SIG-M5 (cell line): Measurements from ENCODE around the gene SPSB2.
"Not testable (repeated sequence)": the region's sequence is repeated elsewhere in the genome, so short reads cannot be mapped to it uniquely, and the experiment has no call there.

Experiments
- DNase-seq: peaks from one replicate; lab custom pipeline; 2025; lab: John Stamatoyannopoulos, UW

Gene SPSB2

GRCh38 chr12:6870304-6870703, 2.8 kb downstream of the SPSB2 start:
- DNase-seq = not testable (repeated sequence)

GRCh38 chr12:6869049-6870021, 3.8 kb downstream of the SPSB2 start:
- peak; percentile 12 for DNase-seq

GRCh38 chr12:6868211-6869048, 4.7 kb downstream of the SPSB2 start:
- no peak for DNase-seq

GRCh38 chr12:6867413-6868210, 5.5 kb downstream of the SPSB2 start, which contains the start of gene TPI1:
TSS of gene TPI1 (plus strand) at chr12:6867531. CDS start at chr12:6867567, 36 bp downstream.
- DNase-seq = no peak

- DNase-seq = no peak
Observed at GRCh38 chr12:6866920-6867412, 6.1 kb downstream of the SPSB2 start.

- DNase-seq = no peak
Observed at GRCh38 chr12:6866163-6866919, 6.8 kb downstream of the SPSB2 start.

- not testable (repeated sequence) for DNase-seq
Observed at GRCh38 chr12:6865307-6865706, 7.8 kb downstream of the SPSB2 start.

- DNase-seq = no peak
Observed at GRCh38 chr12:6863586-6864321, 9.3 kb downstream of the SPSB2 start.

GRCh38 chr12:6863033-6863432, 10.1 kb downstream of the SPSB2 start:
- DNase-seq = no peak

- no peak for DNase-seq
Observed at GRCh38 chr12:6861391-6861790, 11.7 kb downstream of the SPSB2 start.

- DNase-seq = no peak
Observed at GRCh38 chr12:6860942-6861341, 12.2 kb downstream of the SPSB2 start.

GRCh38 chr12:6860116-6860515, 13.0 kb downstream of the SPSB2 start:
- no peak for DNase-seq

- DNase-seq = no peak
Observed at GRCh38 chr12:6858799-6859198, 14.3 kb downstream of the SPSB2 start.

- DNase-seq = no peak
Observed at GRCh38 chr12:6855322-6855721, 17.8 kb downstream of the SPSB2 start.

- no peak for DNase-seq
Observed at GRCh38 chr12:6854036-6854435, 19.1 kb downstream of the SPSB2 start.

GRCh38 chr12:6853626-6854025, 19.5 kb downstream of the SPSB2 start:
- no peak for DNase-seq

GRCh38 chr12:6852651-6853354, 20.3 kb downstream of the SPSB2 start:
- DNase-seq = no peak

- DNase-seq = peak; percentile 98
Observed at GRCh38 chr12:6851921-6852650, 21.0 kb downstream of the SPSB2 start, which contains the start of gene USP5. TSS of gene USP5 (plus strand) at chr12:6852150. CDS start at chr12:6852180, 30 bp downstream.
